ENCODE data around the gene MAST4.

MAST4 gene

DNA sequence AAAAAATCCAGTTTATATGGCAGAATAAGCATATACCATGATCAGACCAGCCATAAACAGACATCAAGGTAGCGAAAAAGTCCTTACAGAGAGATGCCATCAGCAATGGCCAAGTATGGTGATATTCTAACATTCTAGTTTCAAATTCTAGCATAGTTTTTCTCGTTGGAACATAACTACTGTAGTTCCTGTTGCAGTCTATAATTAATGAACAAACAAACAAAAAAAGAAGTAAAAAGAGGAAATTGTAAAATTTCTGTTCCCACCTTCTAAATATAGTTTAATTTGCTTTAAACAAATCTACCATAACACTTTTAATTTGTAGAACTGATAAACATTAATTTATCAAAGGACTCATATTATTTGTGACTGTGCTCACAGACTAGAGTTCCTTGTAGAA lies 610.3 kb downstream of the MAST4 start:
- DNase-seq (ENCODE audit: low read depth in 3 of 3), result no peak

DNA sequence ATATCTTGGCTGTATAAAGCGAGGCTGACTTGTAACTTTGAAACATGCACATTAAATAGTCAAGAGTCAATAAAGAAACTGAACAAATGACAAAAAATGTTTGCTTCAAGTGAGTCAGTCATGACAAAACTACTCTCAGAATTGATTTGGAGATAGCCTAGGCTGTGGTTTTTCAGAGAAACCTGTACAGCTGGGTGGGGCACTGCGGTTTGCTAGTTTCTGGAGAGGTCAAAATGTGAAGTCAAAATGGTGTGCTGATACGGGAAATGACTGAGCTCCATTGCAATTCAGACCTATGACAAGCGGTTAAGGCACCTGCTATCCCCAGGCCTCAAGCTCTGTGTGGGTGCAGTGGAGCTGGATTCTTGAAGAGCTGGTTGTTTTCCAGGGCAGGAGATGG lies 610.7 kb downstream of the MAST4 start:
- DNase-seq (ENCODE audit: low read depth in 3 of 3), result peak; percentile 34 to 79 (median 72)

- no peak for DNase-seq (ENCODE audit: low read depth in 3 of 3)
These were observed 612.2 kb downstream of the MAST4 start for GRCh38 chr5:67208403-67208802.

GRCh38 chr5:67209141-67209771 lies 613.1 kb downstream of the MAST4 start:
- DNase-seq (ENCODE audit: low read depth in 3 of 3), result peak; percentile 22 to 54 (median 32)

GRCh38 chr5:67211926-67212325 lies 615.7 kb downstream of the MAST4 start:
- no peak for DNase-seq (ENCODE audit: low read depth in 3 of 3)

DNA sequence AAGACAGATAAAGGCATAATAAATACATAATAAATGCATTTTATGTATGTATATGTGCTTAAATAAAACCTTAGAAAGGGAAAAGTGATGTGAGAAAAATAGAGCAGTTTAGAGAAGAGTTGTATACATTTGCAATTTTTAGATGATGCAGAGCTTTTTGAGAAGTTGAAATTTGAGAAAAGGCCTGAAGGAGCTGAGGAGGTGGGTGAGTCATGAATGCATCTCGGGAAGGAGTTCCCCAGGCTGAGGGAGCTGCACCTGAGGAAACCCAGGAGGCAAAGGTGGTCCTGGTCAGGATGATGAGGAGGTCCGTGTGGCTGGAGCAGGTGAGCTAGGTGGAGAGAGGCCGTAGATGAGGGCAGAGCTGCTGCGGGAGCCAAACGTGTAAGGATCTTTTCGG lies 617.8 kb downstream of the MAST4 start:
- DNase-seq (ENCODE audit: low read depth in 3 of 3), result no peak

DNA sequence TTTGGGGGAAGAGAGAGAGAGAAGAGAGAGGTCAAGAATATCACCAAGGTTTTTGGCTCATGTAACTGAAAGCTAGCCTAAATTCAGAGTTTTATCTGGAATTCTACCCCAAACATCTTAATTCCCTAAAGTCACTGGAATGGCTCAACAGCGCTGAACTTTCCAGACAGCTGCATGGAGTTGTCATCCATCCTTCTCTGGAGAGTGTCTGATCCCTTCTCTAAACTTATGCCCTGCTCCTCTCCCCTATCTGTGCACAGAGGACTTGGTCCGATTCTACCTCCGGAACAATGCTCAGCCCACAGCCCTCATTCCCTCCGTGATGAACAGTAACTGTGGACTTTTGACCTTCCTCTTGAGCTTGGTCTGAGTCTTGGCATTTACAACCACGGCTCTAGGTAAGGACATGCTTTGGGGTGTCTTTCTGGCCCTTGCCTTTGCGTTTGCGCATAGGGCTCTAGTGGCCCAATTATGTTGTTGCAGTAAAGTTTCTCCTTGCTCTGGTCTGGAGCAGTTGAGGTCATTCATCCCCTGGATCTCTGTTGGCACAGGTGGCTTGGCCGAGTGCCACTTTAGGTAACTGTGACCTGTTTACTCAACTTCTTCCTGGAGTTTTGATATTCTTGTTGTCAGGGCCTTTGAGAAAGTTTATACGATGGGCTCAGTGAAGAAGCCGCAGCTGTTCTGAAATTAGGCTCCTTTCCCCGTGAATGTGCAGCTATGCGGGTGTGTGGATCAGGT lies 618.7 kb downstream of the MAST4 start:
- DNase-seq (ENCODE audit: low read depth in 3 of 3), result no peak

GRCh38 chr5:67215519-67216471 lies 619.6 kb downstream of the MAST4 start:
- DNase-seq (ENCODE audit: low read depth in 3 of 3), result peak; percentile 26 to 41 (median 33)

- no peak for DNase-seq (ENCODE audit: low read depth in 3 of 3)
These were observed 620.4 kb downstream of the MAST4 start for GRCh38 chr5:67216564-67216963.
